ENCODE data around the gene CDA.

GRCh38 chr1:20644416-20644815, 55.5 kb downstream of the CDA start:
- no peak for TF ChIP-seq CTCF (IDR thresholded peaks at IDR 0.05)
- TF ChIP-seq POLR2A (IDR thresholded peaks at IDR 0.05), result no peak

All from adrenal gland (tissue), 5 donors.